AG08395 (cell line): ENCODE results near the gene NELFE.
"Not testable (repeated sequence)": the region's sequence is repeated elsewhere in the genome, so short reads cannot be mapped to it uniquely, and the experiment has no call there.

Source experiments
- DNase-seq: peaks from one replicate; pipeline ENCODE4 v3.0.0; 2012; ENCODE audit warnings: mixed read lengths, low spot score

Gene NELFE

GRCh38 chr6:31918069-31918720, 40.6 kb downstream of the NELFE start:
- no peak for DNase-seq

DNA sequence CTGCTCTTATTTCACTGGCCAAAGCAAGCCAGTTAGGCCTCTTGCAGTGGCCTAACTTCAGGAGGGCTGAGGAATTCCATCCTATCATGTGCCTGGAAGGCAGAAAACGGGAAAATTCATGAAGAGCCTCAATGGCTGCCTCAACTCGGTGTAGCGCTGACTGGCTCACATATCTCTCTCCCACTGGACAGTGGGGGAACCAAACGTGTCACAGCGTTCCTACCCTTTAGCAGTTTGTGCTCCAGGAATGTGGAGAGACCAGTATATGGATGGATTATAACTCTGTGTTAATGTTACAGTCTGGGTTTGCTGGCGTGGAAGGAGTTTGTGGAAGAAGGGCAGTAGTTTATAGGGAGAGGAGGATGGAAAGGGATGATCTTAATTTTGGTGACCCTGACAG, 43.0 kb downstream of the NELFE start:
- DNase-seq: no peak

- DNase-seq: no peak
Measured at GRCh38 chr6:31915351-31915750, 43.4 kb downstream of the NELFE start.

GRCh38 chr6:31911826-31912585, 46.8 kb downstream of the NELFE start:
- no peak for DNase-seq

DNA sequence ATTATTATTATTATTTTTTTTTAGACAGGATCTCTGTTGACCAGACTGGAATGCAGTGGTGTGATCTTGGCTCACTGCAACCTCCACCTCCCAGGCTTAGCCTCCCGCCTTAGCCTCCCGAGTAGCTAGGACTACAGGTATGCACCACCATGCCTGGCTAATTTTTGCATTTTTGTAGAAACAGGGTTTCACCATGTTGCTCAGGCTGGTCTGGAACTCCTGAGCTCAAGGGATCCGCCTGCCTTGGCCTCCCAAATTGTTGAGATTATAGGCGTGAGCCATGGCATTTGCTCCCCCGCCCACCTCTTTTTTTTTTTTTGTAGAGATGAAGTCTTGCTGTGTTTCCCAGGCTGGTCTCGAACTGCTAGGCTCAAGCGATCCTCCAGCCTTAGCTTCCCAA, 49.5 kb downstream of the NELFE start:
- not testable (repeated sequence) for DNase-seq

DNA sequence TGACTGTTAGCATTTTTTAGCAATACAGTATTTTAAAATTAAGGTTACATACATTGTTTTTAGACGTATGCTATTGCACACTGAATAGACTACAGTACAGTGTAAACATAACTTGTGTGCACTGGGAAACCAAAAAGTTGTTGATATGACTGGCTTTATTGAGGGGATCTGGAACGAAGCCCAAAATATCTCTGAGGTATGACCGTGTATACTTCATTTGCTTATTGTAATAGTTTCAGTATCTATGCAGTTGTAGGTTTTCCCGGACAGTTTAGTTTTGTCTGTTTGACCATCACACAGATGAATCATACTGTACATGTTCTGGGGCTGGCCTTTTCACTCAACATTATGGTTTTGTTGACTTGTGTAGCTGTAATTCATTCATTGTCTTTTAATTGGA, 50.0 kb downstream of the NELFE start:
- DNase-seq: no peak

- DNase-seq: not testable (repeated sequence)
Measured at GRCh38 chr6:31908255-31908654, 50.5 kb downstream of the NELFE start.

GRCh38 chr6:31907158-31907813, 51.5 kb downstream of the NELFE start:
- peak; percentile 58 for DNase-seq

DNA sequence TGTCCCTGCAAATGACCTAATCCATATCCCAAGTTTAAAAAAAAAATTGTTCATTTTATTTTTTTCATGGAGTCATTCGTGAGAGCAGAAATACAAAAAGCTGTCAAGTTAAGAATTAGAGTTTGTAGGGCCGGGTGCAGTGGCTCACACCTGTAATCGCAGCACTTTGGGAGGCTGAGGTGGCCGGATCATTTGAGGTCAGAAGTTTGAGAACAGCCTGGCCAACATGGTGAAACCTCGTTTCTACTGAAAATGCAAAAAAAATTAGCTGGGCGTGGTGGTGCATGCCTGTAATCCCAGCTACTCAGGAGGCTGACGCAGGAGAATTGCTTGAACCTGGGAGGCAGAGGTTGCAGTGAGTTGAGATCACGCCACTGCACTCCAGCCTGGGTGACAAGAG, 52.0 kb downstream of the NELFE start:
- not testable (repeated sequence) for DNase-seq

- no peak for DNase-seq
Measured at GRCh38 chr6:31906122-31906521, 52.6 kb downstream of the NELFE start.

DNA sequence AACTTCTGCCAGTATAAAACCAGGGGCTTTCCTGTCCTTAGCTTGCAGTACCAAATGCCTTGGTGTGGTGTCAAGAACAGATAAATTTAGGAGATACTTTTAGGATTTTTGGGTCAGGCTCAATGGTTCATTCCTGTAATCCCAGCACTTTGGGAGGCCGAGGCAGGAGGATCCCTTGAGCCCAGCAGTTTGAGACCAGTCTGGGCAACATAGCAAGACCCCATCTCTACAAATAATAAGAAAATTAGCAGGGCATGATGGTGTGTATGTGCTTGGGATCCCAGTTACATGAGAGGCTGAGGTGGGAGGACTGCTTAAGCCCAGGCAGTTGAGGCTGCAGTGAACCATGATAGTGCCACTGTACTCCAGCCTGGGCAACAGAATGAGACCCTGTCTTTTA, 53.7 kb downstream of the NELFE start:
- DNase-seq: no peak

- no peak for DNase-seq
Measured at GRCh38 chr6:31903957-31904356, 54.8 kb downstream of the NELFE start.
